GM21786 (cell line): ENCODE data around the gene ATP4B.
"Not testable (repeated sequence)": the region's sequence is repeated elsewhere in the genome, so short reads cannot be mapped to it uniquely, and the experiment has no call there.

Experiments used
- ATAC-seq: cut with Tn5 transposase; IDR thresholded peaks from one replicate; pipeline ENCODE4 v1.9.1; 2021; ENCODE audit not compliant: unreplicated experiment

Gene ATP4B

DNA sequence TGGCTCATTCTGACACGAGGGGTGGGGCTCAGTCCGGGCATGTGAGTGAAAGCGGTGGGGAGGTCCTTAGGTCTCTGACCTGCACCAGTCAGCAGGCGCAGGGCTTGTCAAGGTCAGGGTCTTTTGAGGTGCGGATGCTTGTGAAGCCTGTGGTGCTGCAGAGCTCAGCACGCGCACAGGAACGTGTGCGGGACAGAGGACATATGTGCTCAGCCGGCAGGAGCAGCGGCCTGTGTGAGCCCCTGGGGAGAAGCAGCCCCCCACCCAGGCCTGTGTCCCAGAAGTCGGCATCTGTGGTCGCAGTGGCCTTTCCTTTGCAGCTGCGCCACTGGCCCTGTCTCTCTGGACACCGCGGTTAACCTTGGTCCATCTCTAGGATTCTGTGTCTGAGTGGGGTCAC, 30.9 kb downstream of the ATP4B start:
- ATAC-seq = no peak

DNA sequence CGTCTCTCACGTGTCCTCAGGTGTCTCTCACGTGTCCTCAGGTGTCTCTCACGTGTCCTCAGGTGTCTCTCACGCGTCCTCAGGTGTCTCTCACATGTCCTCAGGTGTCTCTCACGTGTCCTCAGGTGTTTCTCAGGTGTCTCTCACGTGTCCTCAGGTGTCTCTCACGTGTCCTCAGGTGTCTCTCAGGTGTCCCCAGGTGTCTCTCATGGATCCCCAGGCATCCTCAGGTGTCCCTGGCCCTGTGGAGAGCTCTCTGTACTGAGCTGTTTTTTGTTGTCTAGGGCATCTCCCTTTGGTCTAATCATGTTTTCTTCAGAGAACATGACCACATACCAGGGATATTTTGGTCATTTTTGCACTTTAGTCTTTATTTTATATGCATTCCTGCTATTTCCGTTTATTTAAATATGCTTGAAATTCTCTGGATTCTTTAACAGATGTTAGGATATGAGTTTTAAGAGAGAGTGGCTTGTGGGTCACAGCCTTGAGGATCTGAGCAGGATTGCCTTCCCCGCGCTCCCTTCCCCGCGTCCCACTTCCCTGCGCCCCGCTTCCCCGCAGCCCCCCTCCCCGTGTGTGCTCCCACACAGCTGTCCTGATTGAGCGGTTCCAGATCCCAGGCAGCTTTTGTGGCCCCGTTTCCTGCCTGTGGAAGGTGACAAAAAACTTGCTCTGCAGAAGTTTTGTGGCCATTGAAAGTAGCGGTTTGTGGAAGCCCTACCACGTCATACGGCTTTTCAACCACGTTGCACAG, 31.9 kb downstream of the ATP4B start:
- ATAC-seq = no peak

DNA sequence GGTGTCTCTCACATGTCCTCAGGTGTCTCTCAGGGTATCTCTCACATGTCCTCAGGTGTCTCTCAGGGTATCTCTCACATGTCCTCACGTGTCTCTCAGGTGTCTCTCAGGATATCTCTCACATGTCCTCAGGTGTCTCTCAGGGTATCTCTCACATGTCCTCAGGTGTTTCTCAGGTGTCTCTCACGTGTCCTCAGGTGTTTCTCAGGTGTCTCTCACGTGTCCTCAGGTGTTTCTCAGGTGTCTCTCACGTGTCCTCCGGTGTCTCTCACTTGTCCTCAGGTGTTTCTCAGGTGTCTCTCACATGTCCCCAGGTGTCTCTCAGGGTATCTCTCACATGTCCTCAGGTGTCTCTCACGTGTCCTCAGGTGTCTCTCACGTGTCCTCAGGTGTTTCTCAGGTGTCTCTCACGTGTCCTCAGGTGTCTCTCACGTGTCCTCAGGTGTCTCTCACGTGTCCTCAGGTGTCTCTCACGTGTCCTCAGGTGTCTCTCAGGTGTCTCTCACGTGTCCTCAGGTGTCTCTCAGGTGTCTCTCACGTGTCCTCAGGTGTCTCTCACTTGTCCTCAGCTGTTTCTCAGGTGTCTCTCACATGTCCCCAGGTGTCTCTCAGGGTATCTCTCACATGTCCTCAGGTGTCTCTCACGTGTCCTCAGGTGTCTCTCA, 33.2 kb downstream of the ATP4B start:
- not testable (repeated sequence) for ATAC-seq

DNA sequence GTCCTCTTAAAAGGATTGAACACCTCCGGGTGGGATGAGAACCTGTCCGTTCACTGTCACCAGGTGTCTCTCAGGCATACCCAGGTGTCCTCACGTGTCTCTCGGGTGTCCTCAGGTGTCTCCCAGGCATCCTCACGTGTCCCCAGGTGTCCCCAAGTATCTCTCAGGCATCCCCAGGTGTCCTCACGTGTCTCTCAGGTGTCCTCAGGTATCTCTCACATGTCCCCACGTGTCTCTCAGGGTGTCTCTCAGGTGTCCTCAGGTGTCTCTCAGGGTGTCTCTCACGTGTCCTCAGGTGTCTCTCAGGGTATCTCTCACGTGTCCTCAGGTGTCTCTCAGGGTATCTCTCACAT, 33.8 kb downstream of the ATP4B start:
- no peak for ATAC-seq

- no peak for ATAC-seq
Measured at GRCh38 chr13:113623491-113624234, 34.3 kb downstream of the ATP4B start.

DNA sequence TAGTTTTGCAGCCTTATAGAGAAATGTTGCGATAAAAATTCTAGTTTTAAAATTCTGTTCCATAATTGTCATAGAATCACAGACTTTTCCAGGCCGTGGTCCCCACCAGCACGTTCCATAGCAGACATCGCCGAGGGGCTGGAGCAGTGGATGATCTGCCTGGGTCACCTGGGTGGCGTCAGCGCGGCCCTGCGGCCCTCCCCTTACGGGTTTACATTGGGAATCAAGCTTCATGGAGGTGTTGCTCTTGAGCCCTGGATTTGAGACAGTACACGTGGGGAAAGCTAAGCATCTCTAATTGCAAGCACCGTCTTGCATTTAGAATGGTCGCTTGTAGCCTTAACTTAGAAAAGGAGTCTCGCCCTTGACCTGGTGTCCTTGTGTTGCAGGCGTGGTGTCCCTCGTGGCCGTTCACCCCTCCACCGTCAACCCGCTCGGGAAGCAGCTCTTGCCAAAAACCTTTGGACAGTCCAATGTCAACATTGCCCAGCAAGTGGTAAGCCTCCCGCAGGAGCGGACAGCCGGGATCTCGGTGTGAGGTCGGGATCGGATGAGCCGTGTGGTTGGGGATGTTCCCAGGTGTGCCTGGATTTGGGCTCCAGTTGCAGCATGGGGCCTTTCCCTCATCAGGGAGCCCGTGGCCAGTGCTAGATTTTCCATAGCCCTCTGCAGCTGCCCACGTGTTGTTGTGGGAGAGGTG, 35.1 kb downstream of the ATP4B start:
- no peak for ATAC-seq

- not testable (repeated sequence) for ATAC-seq
Measured at GRCh38 chr13:113621986-113622550, 35.9 kb downstream of the ATP4B start.

GRCh38 chr13:113621498-113621897, 36.5 kb downstream of the ATP4B start:
- ATAC-seq = not testable (repeated sequence)

DNA sequence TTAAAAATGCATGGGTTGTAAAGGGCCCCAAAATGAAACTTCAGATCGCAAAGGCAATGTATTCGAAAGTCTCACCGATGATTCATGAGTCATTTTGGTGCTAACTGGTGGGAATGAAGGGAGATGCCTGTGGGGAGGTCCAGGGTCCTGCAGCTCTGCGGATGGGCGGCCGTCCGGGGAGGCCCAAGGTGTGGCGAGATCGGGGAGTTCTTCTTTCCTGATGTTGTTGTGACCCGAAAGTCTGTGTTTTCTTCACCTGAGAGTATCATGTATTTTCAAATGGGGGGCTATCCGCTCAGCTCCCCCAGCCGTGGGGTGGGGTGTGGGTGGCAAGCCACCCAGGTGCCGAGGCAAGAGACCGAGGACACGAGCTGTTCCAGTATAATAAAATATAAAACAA, 37.0 kb downstream of the ATP4B start:
- no peak for ATAC-seq

GRCh38 chr13:113620036-113620796, 37.8 kb downstream of the ATP4B start:
- no peak for ATAC-seq

GRCh38 chr13:113618455-113618854, 39.5 kb downstream of the ATP4B start:
- ATAC-seq = no peak

- ATAC-seq = no peak
Measured at GRCh38 chr13:113617961-113618360, 40.0 kb downstream of the ATP4B start.

DNA sequence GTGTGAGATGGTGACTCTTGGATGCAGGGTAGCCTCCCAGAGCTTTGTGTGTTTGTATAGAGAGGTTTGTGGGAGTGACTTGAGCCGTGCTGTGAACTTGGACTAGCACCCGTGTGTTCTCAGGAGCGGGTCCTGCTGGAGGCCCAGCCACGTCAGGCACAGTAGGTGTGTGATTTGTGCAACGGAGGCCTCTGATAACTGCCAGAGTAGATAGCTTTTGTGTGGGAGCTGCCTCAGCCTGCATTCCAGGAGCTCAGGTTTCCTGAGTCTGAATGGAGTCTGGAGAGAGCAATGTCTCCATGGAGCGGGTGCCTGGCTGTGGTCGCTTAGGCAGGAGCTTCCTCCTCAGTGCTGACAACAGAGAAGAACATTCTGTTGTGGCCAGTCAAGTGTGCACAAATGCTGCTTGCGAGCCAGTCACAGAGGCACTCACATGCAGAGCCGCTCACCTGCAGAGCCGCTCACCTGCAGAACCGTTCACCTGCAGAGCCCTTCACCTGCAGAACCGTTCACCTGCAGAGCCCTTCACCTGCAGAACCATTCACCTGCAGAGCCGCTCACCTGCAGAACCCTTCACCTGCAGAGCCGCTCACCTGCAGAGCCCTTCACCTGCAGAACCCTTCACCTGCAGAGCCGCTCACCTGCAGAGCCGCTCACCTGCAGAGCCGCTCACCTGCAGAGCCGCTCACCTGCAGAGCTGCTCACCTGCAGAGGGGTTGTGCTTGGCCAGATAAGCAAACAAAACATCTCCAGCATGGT, 40.8 kb downstream of the ATP4B start:
- ATAC-seq = no peak

DNA sequence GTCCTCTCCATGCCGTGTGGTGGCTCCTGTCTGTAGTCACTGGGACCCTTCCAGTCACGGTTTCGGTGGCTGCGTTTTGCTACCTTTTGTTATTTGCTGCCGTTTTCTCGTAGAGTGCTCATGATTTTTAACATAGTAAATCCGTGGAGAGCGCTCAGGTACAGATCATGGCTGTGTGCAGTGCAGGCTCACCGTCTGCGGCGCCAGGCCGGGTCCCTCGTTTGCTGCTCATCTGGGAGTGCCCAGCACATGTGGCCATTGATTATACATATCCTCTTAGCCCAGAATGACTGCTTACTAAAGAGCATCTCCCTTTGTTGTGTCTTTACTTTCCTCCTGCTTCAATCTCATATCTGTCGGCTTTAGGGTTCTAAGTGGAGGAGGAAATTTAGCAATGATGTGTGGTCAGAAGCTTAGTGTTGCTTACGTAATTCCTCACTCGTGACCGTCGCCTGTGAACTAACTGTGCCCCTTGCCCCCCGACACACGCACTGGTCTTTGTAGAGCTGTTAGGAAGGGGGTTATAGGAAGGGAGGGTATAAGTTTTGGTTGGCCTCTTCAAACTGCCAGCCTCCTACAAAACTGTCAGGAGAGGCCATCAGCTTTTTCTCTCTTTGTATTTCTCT, 41.6 kb downstream of the ATP4B start:
- no peak for ATAC-seq

DNA sequence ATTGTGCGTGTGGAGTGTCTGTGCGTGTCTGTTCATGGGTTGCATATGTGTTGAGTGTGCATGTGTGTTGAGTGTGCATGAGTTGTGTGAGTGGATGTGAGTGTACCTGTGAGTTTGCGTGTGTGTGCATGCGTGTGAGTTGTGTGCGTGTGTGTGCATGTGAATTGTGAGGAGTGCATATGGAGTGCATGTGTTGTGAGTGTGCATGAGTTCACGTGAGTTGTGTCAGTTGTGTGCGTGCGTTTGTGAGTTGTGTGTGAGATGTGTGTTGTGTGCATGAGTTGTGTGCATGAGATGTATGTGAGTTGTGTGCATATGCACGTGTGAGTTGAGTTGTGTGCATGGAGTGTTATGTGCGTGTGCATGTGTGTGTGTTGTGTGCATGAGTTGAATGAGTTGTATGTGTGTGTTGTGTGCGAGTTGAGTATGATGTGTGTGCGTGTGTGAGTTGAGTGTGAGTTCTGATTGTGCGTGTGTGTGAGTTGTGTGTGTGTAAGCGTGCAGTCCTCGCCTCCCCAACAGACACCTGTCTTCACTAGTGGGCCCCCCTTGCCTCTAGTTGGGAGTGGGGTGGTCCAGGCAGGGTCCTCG, 44.1 kb downstream of the ATP4B start:
- no peak for ATAC-seq

- ATAC-seq = no peak
Measured at GRCh38 chr13:113612607-113613006, 45.4 kb downstream of the ATP4B start.

- ATAC-seq = no peak
Measured at GRCh38 chr13:113611996-113612395, 46.0 kb downstream of the ATP4B start.

DNA sequence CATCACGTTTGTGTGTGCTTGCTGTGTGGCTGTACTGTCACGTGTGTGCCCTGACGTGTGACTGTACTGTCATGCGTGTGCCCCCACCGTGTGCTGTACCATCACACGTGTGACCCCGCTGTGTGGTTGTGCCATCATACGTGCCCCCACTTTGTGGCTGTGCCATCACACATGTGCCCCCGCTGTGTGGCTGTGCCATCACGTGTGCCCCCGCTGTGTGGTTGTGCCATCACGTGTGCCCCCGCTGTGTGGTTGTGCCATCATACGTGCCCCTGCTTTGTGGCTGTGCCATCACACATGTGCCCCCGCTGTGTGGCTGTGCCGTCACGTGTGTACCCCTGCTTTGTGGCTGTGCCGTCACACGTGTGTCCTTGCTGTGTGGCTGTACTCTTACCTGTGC, 47.7 kb downstream of the ATP4B start:
- no peak for ATAC-seq

GRCh38 chr13:113609616-113610015, 48.4 kb downstream of the ATP4B start:
- ATAC-seq = no peak
